WTC11 (cell line): ENCODE results near the gene DPY19L3. TPM values are rescaled to one million over a fixed set of nuclear protein-coding genes. Genes with fewer than 3 reads are reported as not detected.

ENCODE experiments used
- ATAC-seq: fragments of 200-7000 bp; cut with Tn5 transposase; 2 replicates; pipeline ENCODE4 v1.10.0; 2021; ENCODE audit warnings: mild to moderate bottlenecking, moderate library complexity
- CTCF ChIA-PET: fragments of 300-600 bp; sonication (Branson Sonifier 250); formaldehyde crosslinking; loops from one replicate; lab custom pipeline; 2021; ENCODE audit warnings: antibody characterized with exemption; lab: Charles Lee
- POLR2A ChIA-PET: fragments of 350-600 bp; sonication (Branson Sonifier 250); formaldehyde crosslinking; loops from one replicate; lab custom pipeline; 2021; ENCODE audit warnings: antibody characterized with exemption; lab: Charles Lee
- DNase-seq: peaks from one replicate; pipeline ENCODE4 v3.0.0; 2021; ENCODE audit warnings: low spot score
- H3K27ac Mint-ChIP-seq: 2 replicates; pipeline ENCODE4 v1.8.0; 2021; ENCODE audit warnings: mixed read lengths
- H3K27me3 Mint-ChIP-seq: 2 replicates; pipeline ENCODE4 v1.8.0; 2021; ENCODE audit warnings: low read depth, mild to moderate bottlenecking, moderate library complexity, mixed read lengths
- H3K36me3 Mint-ChIP-seq: 2 replicates; pipeline ENCODE4 v1.8.0; 2021; ENCODE audit warnings: mixed read lengths
- H3K4me1 Mint-ChIP-seq: 2 replicates; pipeline ENCODE4 v1.8.0; 2022; ENCODE audit warnings: mixed read lengths
- H3K4me3 Mint-ChIP-seq: 2 replicates; pipeline ENCODE4 v1.8.0; 2021; ENCODE audit warnings: mild to moderate bottlenecking, moderate library complexity, mixed read lengths
- H3K9me3 Mint-ChIP-seq: 2 replicates; pipeline ENCODE4 v1.8.0; 2021; ENCODE audit warnings: mixed read lengths
- ATF1 ChIP-seq: sonication (generic); formaldehyde crosslinking; IDR thresholded peaks from 2 replicates; pipeline ENCODE4 v1.8.1; 2023; ENCODE audit warnings: mild to moderate bottlenecking, moderate library complexity, missing genetic modification reagents
- ERG ChIP-seq: fragments of 250-450 bp; sonication (Bioruptor Pico); IDR thresholded peaks from 2 replicates; pipeline ENCODE4 v1.8.0; 2021; ENCODE audit warnings: mild to moderate bottlenecking
- FOXK1 ChIP-seq: sonication (generic); formaldehyde crosslinking; IDR thresholded peaks from 2 replicates; pipeline ENCODE4 v1.8.0; 2022; ENCODE audit warnings: mild to moderate bottlenecking, moderate library complexity, missing genetic modification reagents
- HMGA2 ChIP-seq: fragments of 250-450 bp; sonication (Bioruptor Pico); IDR thresholded peaks from 2 replicates; pipeline ENCODE4 v1.4.0; 2021; ENCODE audit warnings: mild to moderate bottlenecking, moderate library complexity
- IRF2 ChIP-seq: sonication (generic); formaldehyde crosslinking; IDR thresholded peaks from 2 replicates; pipeline ENCODE4 v1.8.0; 2022; ENCODE audit warnings: low read depth, missing genetic modification reagents, borderline replicate concordance
- JAZF1 ChIP-seq: fragments of 250-450 bp; sonication (Bioruptor Pico); IDR thresholded peaks from 2 replicates; pipeline ENCODE4 v1.9.0; 2021; ENCODE audit warnings: moderate library complexity, mild to moderate bottlenecking, inconsistent platforms
- NR1H2 ChIP-seq: sonication (generic); formaldehyde crosslinking; IDR thresholded peaks from 2 replicates; pipeline ENCODE4 v1.9.0; 2021; ENCODE audit warnings: mild to moderate bottlenecking, moderate library complexity, missing genetic modification reagents
- NR2C2 ChIP-seq: sonication (generic); formaldehyde crosslinking; IDR thresholded peaks from 2 replicates; pipeline ENCODE4 v1.8.0; 2022; ENCODE audit warnings: mild to moderate bottlenecking, missing genetic modification reagents
- RELA ChIP-seq: sonication (generic); formaldehyde crosslinking; IDR thresholded peaks from 2 replicates; pipeline ENCODE4 v1.8.1; 2022; ENCODE audit warnings: missing genetic modification reagents, mild to moderate bottlenecking, borderline replicate concordance
- SMAD4 ChIP-seq: sonication (generic); formaldehyde crosslinking; IDR thresholded peaks from 2 replicates; pipeline ENCODE4 v1.8.0; 2022; ENCODE audit warnings: mild to moderate bottlenecking, missing genetic modification reagents
- TCF7 ChIP-seq: sonication (generic); formaldehyde crosslinking; IDR thresholded peaks from 2 replicates; pipeline ENCODE4 v1.8.0; 2022; ENCODE audit warnings: mild to moderate bottlenecking, low read depth, missing genetic modification reagents, moderate library complexity
- TP53 ChIP-seq: sonication (generic); formaldehyde crosslinking; IDR thresholded peaks from 2 replicates; pipeline ENCODE4 v1.8.1; 2023; ENCODE audit warnings: mild to moderate bottlenecking, missing genetic modification reagents
- ZNF219 ChIP-seq: sonication (generic); formaldehyde crosslinking; IDR thresholded peaks from 2 replicates; pipeline ENCODE4 v1.8.0; 2023; ENCODE audit warnings: missing genetic modification reagents, mild to moderate bottlenecking, borderline replicate concordance
- ZNF317 ChIP-seq: sonication (generic); formaldehyde crosslinking; IDR thresholded peaks from 2 replicates; pipeline ENCODE4 v1.8.1; 2023; ENCODE audit warnings: low read depth, mild to moderate bottlenecking, moderate library complexity, missing genetic modification reagents, borderline replicate concordance
- ZNF423 ChIP-seq: fragments of 250-450 bp; sonication (Bioruptor Pico); IDR thresholded peaks from 2 replicates; pipeline ENCODE4 v2.1.2; 2022; ENCODE audit warnings: mild to moderate bottlenecking, moderate library complexity
- ZNF512 ChIP-seq: sonication (generic); formaldehyde crosslinking; IDR thresholded peaks from 2 replicates; pipeline ENCODE4 v1.8.1; 2022; ENCODE audit warnings: missing genetic modification reagents, borderline replicate concordance
- ZNF671 ChIP-seq: fragments of 250-450 bp; sonication (Bioruptor Pico); IDR thresholded peaks from 2 replicates; pipeline ENCODE4 v1.8.0; 2021; ENCODE audit warnings: mild to moderate bottlenecking
- total RNA-seq: library from RNA; stranded (reverse); gene quantifications from 3 replicates; pipeline ENCODE4 v1.2.3, GENCODE V29; 2021
- TF ChIP-seq, protein P1 (sequence below): sonication (generic); formaldehyde crosslinking; IDR thresholded peaks from 2 replicates; pipeline ENCODE4 v1.8.0; 2022; ENCODE audit warnings: mild to moderate bottlenecking, missing genetic modification reagents
- TF ChIP-seq, protein P2 (sequence below): sonication (generic); formaldehyde crosslinking; IDR thresholded peaks from 2 replicates; pipeline ENCODE4 v1.8.0; 2022; ENCODE audit warnings: mild to moderate bottlenecking, missing genetic modification reagents
- TF ChIP-seq, protein P3 (sequence below): sonication (generic); formaldehyde crosslinking; IDR thresholded peaks from 2 replicates; pipeline ENCODE4 v1.8.0; 2022; ENCODE audit warnings: missing genetic modification reagents

DPY19L3 gene
- total RNA-seq, 1 experiment from 2014 or later, result 73.2 TPM

- TF ChIP-seq ERG (CRISPR knock-in tag) (no peak), ZNF423 (CRISPR knock-in tag) (no peak)
- TF ChIP-seq, protein P1, sequence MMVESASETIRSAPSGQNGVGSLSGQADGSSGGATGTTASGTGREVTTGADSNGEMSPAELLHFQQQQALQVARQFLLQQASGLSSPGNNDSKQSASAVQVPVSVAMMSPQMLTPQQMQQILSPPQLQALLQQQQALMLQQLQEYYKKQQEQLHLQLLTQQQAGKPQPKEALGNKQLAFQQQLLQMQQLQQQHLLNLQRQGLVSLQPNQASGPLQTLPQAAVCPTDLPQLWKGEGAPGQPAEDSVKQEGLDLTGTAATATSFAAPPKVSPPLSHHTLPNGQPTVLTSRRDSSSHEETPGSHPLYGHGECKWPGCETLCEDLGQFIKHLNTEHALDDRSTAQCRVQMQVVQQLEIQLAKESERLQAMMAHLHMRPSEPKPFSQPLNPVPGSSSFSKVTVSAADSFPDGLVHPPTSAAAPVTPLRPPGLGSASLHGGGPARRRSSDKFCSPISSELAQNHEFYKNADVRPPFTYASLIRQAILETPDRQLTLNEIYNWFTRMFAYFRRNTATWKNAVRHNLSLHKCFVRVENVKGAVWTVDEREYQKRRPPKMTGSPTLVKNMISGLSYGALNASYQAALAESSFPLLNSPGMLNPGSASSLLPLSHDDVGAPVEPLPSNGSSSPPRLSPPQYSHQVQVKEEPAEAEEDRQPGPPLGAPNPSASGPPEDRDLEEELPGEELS (CRISPR knock-in tag), result no peak
Measured at GRCh38 chr19:32476032-32476350, 70.4 kb downstream of the DPY19L3 start (continued).

GRCh38 chr19:32480321-32480720 is 74.8 kb downstream of the DPY19L3 start:
- peaks cover 72% of the 10 kb centered on the region for H3K36me3 Mint-ChIP-seq

More at GRCh38 chr19:32480321-32480720, 74.8 kb downstream of the DPY19L3 start:
- Mint-ChIP-seq H3K27ac (no peak overlapping the region), H3K4me3 (no peak overlapping the region)
- no peak for ATAC-seq
- POLR2A ChIA-PET, result no interaction called here
- no peak for TF ChIP-seq ZNF219 (CRISPR knock-in tag)
- no peak for TF ChIP-seq JAZF1
- TF ChIP-seq ZNF423 (CRISPR knock-in tag), result no peak
- TF ChIP-seq RELA (CRISPR knock-in tag), result no peak
- no peak for TF ChIP-seq ZNF671
- TF ChIP-seq FOXK1 (CRISPR knock-in tag), result no peak
- no peak for TF ChIP-seq NR1H2 (CRISPR knock-in tag)
- no peak for TF ChIP-seq ATF1
- no peak for TF ChIP-seq TCF7 (CRISPR knock-in tag)
- TF ChIP-seq, protein P2, sequence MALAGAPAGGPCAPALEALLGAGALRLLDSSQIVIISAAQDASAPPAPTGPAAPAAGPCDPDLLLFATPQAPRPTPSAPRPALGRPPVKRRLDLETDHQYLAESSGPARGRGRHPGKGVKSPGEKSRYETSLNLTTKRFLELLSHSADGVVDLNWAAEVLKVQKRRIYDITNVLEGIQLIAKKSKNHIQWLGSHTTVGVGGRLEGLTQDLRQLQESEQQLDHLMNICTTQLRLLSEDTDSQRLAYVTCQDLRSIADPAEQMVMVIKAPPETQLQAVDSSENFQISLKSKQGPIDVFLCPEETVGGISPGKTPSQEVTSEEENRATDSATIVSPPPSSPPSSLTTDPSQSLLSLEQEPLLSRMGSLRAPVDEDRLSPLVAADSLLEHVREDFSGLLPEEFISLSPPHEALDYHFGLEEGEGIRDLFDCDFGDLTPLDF, result no peak
- no peak for TF ChIP-seq HMGA2 (CRISPR knock-in tag)
- TF ChIP-seq NR2C2 (CRISPR knock-in tag), result no peak
- TF ChIP-seq SMAD4, result no peak
- no peak for TF ChIP-seq IRF2 (CRISPR knock-in tag)
- TF ChIP-seq, protein P3, sequence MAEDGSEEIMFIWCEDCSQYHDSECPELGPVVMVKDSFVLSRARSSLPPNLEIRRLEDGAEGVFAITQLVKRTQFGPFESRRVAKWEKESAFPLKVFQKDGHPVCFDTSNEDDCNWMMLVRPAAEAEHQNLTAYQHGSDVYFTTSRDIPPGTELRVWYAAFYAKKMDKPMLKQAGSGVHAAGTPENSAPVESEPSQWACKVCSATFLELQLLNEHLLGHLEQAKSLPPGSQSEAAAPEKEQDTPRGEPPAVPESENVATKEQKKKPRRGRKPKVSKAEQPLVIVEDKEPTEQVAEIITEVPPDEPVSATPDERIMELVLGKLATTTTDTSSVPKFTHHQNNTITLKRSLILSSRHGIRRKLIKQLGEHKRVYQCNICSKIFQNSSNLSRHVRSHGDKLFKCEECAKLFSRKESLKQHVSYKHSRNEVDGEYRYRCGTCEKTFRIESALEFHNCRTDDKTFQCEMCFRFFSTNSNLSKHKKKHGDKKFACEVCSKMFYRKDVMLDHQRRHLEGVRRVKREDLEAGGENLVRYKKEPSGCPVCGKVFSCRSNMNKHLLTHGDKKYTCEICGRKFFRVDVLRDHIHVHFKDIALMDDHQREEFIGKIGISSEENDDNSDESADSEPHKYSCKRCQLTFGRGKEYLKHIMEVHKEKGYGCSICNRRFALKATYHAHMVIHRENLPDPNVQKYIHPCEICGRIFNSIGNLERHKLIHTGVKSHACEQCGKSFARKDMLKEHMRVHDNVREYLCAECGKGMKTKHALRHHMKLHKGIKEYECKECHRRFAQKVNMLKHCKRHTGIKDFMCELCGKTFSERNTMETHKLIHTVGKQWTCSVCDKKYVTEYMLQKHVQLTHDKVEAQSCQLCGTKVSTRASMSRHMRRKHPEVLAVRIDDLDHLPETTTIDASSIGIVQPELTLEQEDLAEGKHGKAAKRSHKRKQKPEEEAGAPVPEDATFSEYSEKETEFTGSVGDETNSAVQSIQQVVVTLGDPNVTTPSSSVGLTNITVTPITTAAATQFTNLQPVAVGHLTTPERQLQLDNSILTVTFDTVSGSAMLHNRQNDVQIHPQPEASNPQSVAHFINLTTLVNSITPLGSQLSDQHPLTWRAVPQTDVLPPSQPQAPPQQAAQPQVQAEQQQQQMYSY (CRISPR knock-in tag), result no peak
- no peak for TF ChIP-seq TP53 (CRISPR knock-in tag)
- TF ChIP-seq ZNF512 (CRISPR knock-in tag), result no peak
- no peak for TF ChIP-seq ZNF317
- TF ChIP-seq, all 79 proteins: peak for 0
- DNase-seq, result no peak
- CTCF ChIA-PET, result no interaction called here
- Mint-ChIP-seq H3K4me1 (peaks cover 6% of the 10 kb centered on the region), H3K27me3 (no peaks in the 10 kb centered on the region), H3K9me3 (no peaks in the 10 kb centered on the region)
